ENCODE results near the gene ACOX3. TPM values are rescaled to one million over a fixed set of nuclear protein-coding genes. Genes with fewer than 3 reads are reported as not detected.

The ACOX3 gene
- polyA plus RNA-seq, 3 donors, result 3.8 to 16.8 (median 13.3) TPM

DNA sequence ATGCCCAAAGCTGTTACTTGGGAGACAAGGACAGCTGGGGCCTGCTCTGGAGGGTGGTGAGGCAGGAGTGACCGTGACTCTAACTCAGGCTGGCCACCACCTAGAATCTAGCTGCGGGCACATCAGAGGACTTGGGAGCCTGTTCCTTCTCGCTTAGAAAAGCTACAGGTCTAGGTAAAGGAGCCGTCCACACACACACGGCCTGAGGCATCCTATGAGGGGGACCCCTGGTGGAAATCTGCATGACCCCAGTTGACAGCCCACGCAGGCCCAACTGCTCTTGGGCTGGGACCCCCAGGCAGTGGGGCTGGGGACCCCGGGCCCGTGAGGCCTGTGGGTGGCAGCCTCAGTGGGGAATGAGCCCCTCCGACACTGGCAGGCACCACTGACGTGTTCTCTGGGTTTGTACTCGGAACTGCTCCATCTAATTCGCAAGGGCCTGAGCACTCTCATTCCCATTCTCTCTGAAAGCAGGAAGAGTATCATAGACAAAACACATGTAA lies 75.6 kb downstream of the ACOX3 start:
- WGBS (ENCODE audit: insufficient coverage), result 96% methylated on average over 11 of the region's 12 CpGs
- Histone ChIP-seq H3K27ac (ENCODE audit: low read depth in 1 of 2, low read length in 2 of 2) (no peak overlapping the region), H3K27me3 (ENCODE audit: control insufficient read depth in 2 of 2, insufficient read depth in 2 of 2, low read length in 2 of 2) (no peaks in the 10 kb centered on the region), H3K4me1 (ENCODE audit: control insufficient read depth in 1 of 2, insufficient read depth in 2 of 2, low read length in 2 of 2) (no peaks in the 10 kb centered on the region), H3K36me3 (replicated peaks in 1 of 2; ENCODE audit: control insufficient read depth in 1 of 2, insufficient read depth in 2 of 2, low read length in 2 of 2) (peaks cover 0 to 20% of the 10 kb centered on the region in 2 donors), H3K4me3 (replicated peaks in 1 of 3; ENCODE audit: low read depth in 2 of 3, low read length in 3 of 3) (no peak overlapping the region), H3K79me2 (ENCODE audit: insufficient read depth, low read length) (no peaks in the 10 kb centered on the region), H4K20me1 (ENCODE audit: insufficient read depth, low read length) (no peaks in the 10 kb centered on the region), H3K9me3 (replicated peaks in 1 of 2; ENCODE audit: control insufficient read depth in 1 of 2, insufficient read depth in 1 of 2, low read length in 2 of 2) (peaks cover 4% of the 10 kb centered on the region in 2 donors), H3K9ac (ENCODE audit: insufficient read depth, low read length, poor library complexity, severe bottlenecking) (no peak overlapping the region), H3K4me2 (replicated peaks; ENCODE audit: extremely low read depth, low read length, poor library complexity, severe bottlenecking) (no peak overlapping the region), H2AFZ (ENCODE audit: insufficient read depth, low read depth, low read length, poor library complexity, severe bottlenecking) (no peak overlapping the region)
- no peak for TF ChIP-seq CTCF (IDR thresholded peaks at IDR 0.05)
- Mint-ChIP-seq H3K27ac (no peak overlapping the region), H3K36me3 (peaks cover 18 to 22% of the 10 kb centered on the region in 2 donors), H3K9me3 (peaks cover 0 to 10% (median 6%) of the 10 kb centered on the region in 7 donors), H3K4me3 (no peak overlapping the region), H3K27me3 (ENCODE audit: low read depth in 3 of 3) (no peaks in the 10 kb centered on the region), H3K4me1 (no peaks in the 10 kb centered on the region)
- no peak for DNase-seq
- intact Hi-C loops (cut with micrococcal nuclease), result no loop called here

- H3K4me3 Mint-ChIP-seq, result no peak overlapping the region
- TF ChIP-seq CTCF (IDR thresholded peaks at IDR 0.05), result no peak
Observed at GRCh38 chr4:8364141-8364540, 76.4 kb downstream of the ACOX3 start.

More at GRCh38 chr4:8364141-8364540, 76.4 kb downstream of the ACOX3 start:
- no peak overlapping the region for H3K4me2 ChIP-seq (replicated peaks; ENCODE audit: extremely low read depth, low read length, poor library complexity, severe bottlenecking)
- peaks cover 18 to 22% of the 10 kb centered on the region in 2 donors for H3K36me3 Mint-ChIP-seq
- no peaks in the 10 kb centered on the region for H3K27me3 ChIP-seq (ENCODE audit: control insufficient read depth in 2 of 2, insufficient read depth in 2 of 2, low read length in 2 of 2)
- H3K4me1 Mint-ChIP-seq, result no peaks in the 10 kb centered on the region
- WGBS (ENCODE audit: insufficient coverage), result 98% methylated on average over 7 of the region's 7 CpGs
- H3K27ac ChIP-seq (ENCODE audit: low read depth in 1 of 2, low read length in 2 of 2), result no peak overlapping the region
- H3K9ac ChIP-seq (ENCODE audit: insufficient read depth, low read length, poor library complexity, severe bottlenecking), result no peak overlapping the region
- intact Hi-C loops (cut with micrococcal nuclease), result no loop called here
- peaks cover 4% of the 10 kb centered on the region in 2 donors for H3K9me3 ChIP-seq (replicated peaks in 1 of 2; ENCODE audit: control insufficient read depth in 1 of 2, insufficient read depth in 1 of 2, low read length in 2 of 2)
- H3K9me3 Mint-ChIP-seq, result peaks cover 0 to 10% (median 6%) of the 10 kb centered on the region in 7 donors
- H3K79me2 ChIP-seq (ENCODE audit: insufficient read depth, low read length), result no peaks in the 10 kb centered on the region
- H4K20me1 ChIP-seq (ENCODE audit: insufficient read depth, low read length), result no peaks in the 10 kb centered on the region
- H3K4me1 ChIP-seq (ENCODE audit: control insufficient read depth in 1 of 2, insufficient read depth in 2 of 2, low read length in 2 of 2), result no peaks in the 10 kb centered on the region
- peaks cover 0 to 20% of the 10 kb centered on the region in 2 donors for H3K36me3 ChIP-seq (replicated peaks in 1 of 2; ENCODE audit: control insufficient read depth in 1 of 2, insufficient read depth in 2 of 2, low read length in 2 of 2)
- DNase-seq, result no peak
- no peak overlapping the region for H3K27ac Mint-ChIP-seq
- H2AFZ ChIP-seq (ENCODE audit: insufficient read depth, low read depth, low read length, poor library complexity, severe bottlenecking), result no peak overlapping the region
- H3K27me3 Mint-ChIP-seq (ENCODE audit: low read depth in 3 of 3), result no peaks in the 10 kb centered on the region
- H3K4me3 ChIP-seq (replicated peaks in 1 of 3; ENCODE audit: low read depth in 2 of 3, low read length in 3 of 3), result no peak overlapping the region
